HG02840 (cell line): ENCODE data around the gene ADIRF.
"Not testable (repeated sequence)": the region's sequence is repeated elsewhere in the genome, so short reads cannot be mapped to it uniquely, and the experiment has no call there.

Experiments
- ATAC-seq: cut with Tn5 transposase; IDR thresholded peaks from one replicate; pipeline ENCODE4 v1.9.1; 2021; ENCODE audit warnings: mild to moderate bottlenecking, moderate library complexity, moderate number of reproducible peaks; ENCODE audit not compliant: unreplicated experiment, low FRiP score

ADIRF gene

DNA sequence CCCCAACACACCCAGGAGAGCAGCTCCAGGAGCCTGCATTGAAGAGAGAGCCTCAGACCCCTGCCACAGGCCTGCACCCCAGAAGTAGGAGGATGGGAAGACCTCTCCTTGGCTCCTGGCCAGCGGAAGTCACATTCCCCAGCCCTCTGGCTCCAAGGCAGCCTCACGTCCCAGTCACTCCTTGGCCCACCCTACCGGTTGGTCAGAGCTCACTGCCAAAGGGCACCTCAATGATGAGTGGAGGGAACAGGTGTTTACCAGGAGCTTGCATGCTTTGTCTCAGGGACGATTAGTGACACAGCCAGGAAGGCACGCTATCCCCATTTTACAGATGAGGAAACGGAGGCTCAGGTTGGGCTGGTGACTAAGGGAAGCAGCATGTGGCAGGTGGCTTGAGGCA, 50.8 kb downstream of the ADIRF start:
- not testable (repeated sequence) for ATAC-seq

DNA sequence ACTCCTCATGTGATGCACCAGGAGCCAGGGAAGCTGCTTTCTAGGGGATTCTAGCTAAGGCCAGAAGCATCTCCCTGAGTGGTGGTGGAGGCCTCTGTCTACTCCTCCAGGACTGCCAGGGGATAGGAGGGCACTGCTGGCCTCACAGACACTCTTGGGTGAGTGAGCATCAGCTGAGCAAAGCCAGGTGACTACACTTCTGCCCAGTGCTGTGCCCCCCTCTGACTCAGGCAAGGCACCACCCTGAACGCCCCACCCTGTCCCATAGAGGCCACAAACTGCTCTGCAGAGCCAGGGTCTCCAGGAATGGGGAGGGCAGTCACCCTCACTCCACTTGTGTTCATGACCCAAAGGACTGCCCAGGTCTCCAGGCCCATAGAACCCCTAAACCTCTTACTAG, 51.2 kb downstream of the ADIRF start:
- ATAC-seq: not testable (repeated sequence)

DNA sequence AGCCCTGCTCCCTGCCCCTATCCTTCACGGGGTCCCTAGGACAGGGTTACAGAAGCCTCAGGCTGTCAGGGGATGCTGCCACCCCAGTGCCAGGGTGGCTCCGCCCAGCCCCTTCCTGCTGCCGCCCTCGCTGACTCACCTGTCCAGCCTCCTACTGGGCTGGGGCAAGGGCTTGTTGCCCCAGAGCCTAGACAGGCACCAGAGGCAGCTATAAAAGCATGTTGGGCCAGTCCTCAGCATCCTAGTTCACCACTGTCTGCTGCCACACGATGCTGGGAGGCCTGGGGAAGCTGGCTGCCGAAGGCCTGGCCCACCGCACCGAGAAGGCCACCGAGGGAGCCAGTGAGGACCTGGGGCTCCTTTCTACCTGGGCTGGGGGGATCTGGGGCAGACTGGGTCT, 51.8 kb downstream of the ADIRF start, which contains the start of gene FAM25A:
FAM25A (plus strand) TSS at position 239 of the 400 bp plus-strand sequence; CDS start at position 270, 31 bp downstream.
- not testable (repeated sequence) for ATAC-seq
